Mesothelial cell of epicardium (in vitro differentiated cells): ENCODE results near the gene RPS17. TPM values are rescaled to one million over a fixed set of nuclear protein-coding genes. Genes with fewer than 3 reads are reported as not detected.

Experiments used
- total RNA-seq: library from RNA; stranded (reverse); gene quantifications from 3 replicates; pipeline ENCODE4 v1.2.1, GENCODE V29; 2021

Gene RPS17
- total RNA-seq, 1 donor from 2014 or later: 1,564 TPM

Other genes with a start within 250 kb of the RPS17 start
- gene GOLGA6L10, start 191.0 kb downstream of the RPS17 start, total RNA-seq: 11.0 to 11.6 TPM (median 11.1 TPM) in 3 replicates
- 19.1 to 21.0 TPM (median 19.7 TPM) in 3 replicates for gene GOLGA6L9, start 110.6 kb downstream of the RPS17 start, total RNA-seq
- 0.40 to 0.69 TPM (median 0.63 TPM) in 3 replicates for gene CPEB1, start 106.9 kb upstream of the RPS17 start, total RNA-seq
- gene AP3B2, start 169.4 kb upstream of the RPS17 start, total RNA-seq: 1.3 to 2.5 TPM (median 2.4 TPM) in 3 replicates